Measurements from ENCODE around the gene TMEM120A.

DNA sequence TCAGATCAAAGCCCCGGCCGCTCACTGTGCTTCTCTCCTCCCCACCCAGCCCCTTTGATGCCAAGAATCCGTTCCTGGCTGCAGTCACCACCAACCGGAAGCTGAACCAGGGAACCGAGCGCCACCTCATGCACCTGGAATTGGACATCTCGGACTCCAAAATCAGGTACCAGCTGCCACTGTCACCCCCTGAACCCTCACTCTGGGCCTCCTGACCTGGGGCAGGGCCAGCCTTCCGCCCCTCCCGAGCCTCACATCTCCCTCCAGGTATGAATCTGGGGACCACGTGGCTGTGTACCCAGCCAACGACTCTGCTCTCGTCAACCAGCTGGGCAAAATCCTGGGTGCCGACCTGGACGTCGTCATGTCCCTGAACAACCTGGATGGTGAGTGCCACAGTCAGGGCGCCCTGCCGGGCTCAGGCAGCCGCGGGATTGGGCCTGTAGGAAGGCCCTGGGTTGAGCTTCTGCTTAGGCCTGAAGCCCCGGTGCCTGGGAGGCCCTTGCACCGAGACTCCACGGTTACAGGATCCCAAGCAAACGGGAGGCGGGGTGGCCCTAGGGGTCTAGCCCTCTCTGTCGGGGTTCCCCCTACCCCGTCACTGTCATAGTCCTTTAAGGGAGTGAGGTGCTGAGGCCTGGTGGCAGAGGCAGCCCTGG, 10.8 kb downstream of the TMEM120A start:
- TF ChIP-seq EZH2 (optimal IDR thresholded peaks at IDR 0.05; ENCODE audit: low read depth, low read length) (no peak), EZH2phosphoT487 (IDR thresholded peaks at IDR 0.05; ENCODE audit: low read length) (no peak)
- TF ChIP-seq, protein P1, sequence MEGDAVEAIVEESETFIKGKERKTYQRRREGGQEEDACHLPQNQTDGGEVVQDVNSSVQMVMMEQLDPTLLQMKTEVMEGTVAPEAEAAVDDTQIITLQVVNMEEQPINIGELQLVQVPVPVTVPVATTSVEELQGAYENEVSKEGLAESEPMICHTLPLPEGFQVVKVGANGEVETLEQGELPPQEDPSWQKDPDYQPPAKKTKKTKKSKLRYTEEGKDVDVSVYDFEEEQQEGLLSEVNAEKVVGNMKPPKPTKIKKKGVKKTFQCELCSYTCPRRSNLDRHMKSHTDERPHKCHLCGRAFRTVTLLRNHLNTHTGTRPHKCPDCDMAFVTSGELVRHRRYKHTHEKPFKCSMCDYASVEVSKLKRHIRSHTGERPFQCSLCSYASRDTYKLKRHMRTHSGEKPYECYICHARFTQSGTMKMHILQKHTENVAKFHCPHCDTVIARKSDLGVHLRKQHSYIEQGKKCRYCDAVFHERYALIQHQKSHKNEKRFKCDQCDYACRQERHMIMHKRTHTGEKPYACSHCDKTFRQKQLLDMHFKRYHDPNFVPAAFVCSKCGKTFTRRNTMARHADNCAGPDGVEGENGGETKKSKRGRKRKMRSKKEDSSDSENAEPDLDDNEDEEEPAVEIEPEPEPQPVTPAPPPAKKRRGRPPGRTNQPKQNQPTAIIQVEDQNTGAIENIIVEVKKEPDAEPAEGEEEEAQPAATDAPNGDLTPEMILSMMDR (IDR thresholded peaks at IDR 0.05; ENCODE audit: low read length) = no peak

All from MM.1S (cell line).